T-helper 1 cell (primary cell): Measurements from ENCODE around the gene HERC4.
A peak's percentile ranks its signal among the peaks of the same experiment; 100 is the strongest.
"Not testable (repeated sequence)": the region's sequence is repeated elsewhere in the genome, so short reads cannot be mapped to it uniquely, and the experiment has no call there.

Source experiments
- DNase-seq, 5 donors: peaks; one replicate each; pipeline ENCODE4 v3.0.0-alpha.2; 2012 to 2020

The HERC4 gene

DNA sequence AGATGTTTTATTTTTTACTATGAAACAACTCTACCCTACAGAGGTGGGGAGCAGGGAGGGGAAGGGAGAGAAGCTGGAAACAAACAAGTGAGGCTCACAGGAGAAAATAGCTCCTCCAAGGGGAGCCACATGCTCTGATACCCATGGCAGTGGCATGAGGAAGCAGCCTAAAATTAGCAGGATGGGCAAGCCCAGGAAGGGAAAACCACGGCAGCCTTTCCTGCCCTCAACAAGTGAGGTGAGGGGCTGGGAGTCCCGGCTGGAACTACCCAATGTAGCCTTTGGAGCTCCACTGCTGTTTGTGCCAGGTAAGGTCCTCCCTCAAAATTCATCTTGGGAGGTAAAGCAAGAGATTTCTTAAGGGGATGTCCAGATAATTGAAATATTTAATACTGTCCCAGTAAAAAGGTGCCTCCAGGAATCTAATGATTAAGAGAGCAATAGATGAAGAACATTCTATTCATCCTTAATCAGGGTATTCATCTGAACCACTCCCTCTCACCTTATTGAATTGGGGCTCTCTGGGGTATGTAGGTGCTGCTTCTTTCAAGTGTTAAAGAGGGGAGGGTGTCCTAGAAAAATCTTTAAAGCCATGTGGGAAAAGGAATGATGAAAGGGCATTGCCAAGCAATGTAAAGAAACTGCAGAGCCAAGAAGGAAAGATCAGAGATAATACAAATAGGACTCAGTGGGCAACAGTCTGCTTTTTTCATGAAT, 12.8 kb upstream of the HERC4 start:
- DNase-seq: no peak

DNA sequence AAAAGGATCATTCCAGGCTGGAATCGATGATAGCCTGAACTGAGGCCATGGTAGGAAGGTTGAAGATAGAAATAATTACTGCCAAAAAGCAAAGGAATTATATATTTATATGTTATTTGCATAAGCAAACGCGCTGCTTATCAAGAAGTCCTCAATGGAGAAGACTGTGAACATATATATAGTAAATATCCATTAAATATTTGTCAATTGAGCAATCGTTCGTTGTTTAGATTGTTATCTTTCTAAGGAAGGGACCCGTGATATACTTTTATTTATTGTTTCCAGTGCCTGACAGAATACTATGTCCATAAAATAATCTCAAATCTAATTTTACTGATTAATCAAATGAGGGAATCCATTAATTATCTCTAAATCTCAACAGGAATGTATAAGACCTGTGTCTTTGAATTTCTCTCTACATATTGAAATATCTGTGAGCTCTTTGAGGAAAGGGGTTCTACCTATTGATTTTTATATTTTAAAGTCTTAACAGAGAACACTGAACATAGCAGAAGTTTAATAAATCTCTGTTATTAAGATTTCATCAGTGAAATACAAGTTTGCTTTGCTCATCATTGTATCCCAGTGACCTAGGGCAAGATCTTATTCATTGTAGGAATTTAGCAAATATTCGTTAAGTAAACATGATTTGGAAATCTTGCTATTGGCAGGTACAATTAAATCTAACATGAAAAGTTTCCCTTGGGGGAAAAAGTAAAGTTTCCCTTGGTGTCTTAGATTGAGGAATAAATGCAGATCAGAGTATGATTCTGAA, 12.0 kb upstream of the HERC4 start:
- DNase-seq: no peak

DNA sequence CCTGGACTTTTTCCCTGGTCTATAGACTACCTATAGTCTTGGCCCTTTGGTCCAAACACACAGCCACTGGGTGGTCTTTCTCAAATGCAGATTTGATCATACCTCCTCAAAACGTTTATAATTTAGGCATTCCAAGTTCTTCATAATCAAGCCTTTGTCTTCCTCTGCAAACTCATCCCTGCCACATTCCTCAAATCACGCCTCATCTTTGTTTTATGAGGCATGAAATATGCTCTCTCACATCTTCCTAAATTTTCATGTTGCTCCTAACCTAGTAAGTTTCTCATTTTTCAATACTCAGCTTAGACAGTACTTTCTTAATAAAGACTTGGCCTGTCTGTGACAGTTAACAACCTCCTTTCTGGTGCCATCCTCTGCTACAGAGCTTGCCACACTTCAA, 10.9 kb upstream of the HERC4 start:
- no peak for DNase-seq

DNA sequence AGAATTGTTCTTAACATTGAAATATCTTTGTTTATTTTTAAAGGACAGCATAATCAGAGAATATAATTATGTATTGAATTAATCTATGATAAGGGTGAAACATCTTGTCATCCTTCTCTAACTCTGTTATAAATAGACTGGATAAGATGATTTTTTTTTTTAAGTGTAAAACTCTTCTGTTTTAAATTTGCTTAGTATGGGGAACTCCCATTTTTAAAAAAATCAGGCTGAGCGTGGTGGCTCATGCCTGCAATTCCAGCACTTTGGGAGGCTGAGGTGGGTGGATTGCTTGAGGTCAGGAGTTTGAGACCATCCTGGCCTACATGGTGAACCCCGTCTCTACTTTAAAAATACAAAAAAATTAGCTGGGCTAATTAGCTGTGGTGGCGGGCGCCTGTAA, 9.4 kb upstream of the HERC4 start:
- DNase-seq: no peak

DNA sequence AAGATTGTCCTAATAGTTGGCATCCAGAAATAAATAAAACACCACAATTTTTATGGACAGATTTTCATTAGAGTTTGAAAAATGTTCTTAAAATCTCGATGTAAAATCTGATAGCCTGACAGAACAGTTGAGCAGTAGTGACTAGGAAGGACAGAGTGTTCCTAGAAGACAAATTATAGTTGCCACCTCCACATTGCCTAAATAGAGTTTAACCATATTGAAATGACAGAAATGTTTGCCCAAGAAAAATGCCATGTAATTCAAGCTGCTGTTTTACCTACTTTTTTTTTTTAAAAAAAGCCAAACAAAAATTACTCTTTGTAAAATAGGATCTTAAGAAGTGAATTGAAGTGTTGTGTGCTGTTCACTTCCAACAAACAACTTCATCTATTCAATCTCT, 8.9 kb upstream of the HERC4 start:
- no peak for DNase-seq

DNA sequence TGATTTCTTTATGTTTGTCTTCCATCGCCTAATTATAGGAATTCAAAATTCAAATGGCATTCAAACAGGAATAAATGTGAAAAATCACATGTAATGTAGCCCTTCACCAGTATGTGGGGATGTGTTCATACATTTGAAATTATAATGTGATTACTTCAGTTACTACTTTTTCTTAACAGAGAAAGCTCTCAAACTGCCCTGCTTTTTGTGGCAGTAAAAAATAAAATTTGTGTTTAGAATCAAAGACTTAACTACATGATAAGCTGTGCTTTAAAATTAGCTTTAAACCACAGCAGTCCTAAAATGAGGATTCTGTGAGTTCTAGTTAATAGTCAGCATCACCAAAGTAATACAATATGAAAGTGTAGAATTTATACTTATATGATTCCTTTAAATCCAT, 7.8 kb upstream of the HERC4 start:
- no peak for DNase-seq

DNA sequence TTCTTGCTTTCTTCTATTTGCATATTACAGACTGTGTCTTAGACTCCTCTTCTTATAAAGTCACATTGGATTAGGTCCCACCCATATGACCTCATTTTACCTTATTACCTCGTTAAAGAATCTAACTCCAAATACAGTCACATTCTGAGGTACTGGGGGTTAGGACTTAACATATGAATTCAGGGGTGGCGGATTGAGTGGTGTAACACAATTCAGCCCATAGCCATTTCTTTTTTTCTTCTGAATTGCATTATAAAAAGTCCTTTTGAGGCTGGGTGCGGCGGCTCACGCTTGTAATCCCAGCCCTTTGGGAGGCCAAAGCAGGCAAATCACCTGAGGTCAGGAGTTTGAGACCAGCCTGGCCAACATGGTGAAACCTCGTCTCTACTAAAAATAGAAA, 6.8 kb upstream of the HERC4 start:
- no peak for DNase-seq

DNA sequence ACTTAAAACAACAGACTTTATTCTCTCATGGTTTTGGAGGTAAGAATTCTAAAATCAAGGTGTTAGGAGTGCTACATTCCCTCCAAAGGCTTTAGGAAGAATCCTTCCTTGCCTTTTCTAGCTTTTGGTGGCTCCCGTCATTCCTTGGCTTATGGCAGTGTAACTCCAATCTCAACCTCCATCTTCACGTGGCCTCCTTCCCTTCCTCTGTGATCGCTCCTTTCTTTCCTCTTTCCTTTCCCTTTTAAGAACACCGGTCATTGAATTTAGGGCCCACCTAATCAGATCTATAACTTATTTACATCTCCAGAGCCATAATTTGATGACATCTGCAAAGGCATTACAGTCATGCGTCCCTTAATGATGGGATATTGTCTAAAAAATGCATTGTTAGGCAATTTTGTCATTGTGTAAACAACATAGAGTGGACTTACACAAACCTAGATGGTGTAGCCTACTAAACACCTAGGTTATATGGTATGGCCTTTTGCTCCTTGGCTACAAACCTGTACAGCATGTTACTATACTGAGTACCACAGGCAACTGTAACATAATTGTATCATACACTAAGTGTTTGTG, 5.9 kb upstream of the HERC4 start:
- no peak for DNase-seq

DNA sequence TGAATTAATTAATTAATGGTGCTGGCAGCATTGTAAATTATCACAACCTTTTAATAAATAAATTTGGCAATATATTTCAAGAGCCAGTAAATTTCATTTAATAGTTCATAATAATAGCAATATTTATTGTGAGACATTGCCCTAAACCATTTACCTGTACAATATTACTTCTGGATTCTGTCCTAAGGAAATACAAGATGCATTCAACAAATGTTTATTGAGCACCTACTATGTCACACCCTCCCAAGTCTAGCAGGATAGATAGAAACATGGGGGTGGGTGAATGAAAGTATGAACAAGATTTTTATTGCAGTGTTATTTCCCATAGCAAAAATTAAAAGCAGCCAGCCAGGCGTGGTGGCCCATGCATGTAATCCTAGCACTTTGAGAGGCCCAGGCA, 4.4 kb upstream of the HERC4 start:
- no peak for DNase-seq

DNA sequence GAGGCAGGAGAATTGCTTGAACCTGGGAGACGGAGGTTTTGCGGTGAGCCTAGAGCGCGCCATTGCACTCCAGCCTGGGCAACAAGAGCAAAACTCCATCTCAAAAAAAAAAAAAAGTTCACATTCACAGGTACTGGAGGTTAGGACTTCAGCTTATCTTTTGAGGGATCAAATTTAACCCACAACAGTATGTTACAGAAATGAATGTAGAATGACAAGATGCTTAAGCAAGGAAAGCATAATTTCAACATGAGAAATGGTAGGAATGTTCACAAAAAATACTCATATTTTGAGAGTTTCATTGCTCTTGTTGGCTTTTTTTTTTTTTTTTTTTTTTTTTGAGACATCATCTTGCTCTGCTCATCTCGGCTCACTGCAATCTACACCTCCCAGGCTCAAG, 1.9 kb upstream of the HERC4 start:
- DNase-seq: no peak

DNA sequence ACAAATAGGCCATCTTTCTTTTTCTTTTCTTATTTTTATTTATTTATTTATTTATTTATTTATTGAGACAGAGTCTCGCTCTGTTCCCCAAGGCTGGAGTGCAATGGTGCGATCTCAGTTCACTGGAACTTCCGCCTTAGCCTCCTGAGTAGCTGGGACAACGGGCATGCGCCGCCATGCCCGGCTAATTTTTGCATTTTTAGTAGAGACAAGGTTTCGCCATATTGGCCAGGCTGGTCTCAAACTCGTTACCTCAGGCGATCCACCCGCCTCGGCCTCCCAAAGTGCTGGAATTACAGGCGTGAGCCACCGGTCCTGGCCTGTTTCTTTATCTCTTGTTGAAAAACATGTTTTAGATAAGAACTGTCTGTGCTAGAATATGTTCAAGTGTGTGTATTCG, 998 bp upstream of the HERC4 start:
- not testable (repeated sequence) for DNase-seq

DNA sequence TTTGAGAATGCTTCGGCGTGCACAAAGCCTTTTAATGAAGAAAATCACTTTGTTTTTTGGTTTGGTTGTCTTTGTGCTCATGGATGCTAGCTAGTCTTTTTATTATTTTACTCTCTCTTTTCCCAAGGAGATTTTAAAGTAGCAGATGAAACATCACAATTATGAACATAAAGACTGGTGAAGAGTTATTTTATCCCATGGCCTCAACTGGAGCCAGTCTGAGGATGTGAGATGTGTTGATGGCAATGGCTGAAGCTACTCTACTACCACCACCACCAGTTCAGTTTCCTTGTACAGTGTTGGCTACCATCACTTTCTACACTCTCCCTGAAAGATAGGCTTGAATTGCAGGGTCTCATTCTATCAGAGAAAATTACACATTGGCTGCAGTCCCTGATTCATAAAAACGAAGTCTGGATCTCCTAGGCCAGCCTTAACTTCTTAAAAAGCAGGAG, 494 bp upstream of the HERC4 start:
- DNase-seq: no peak

DNA sequence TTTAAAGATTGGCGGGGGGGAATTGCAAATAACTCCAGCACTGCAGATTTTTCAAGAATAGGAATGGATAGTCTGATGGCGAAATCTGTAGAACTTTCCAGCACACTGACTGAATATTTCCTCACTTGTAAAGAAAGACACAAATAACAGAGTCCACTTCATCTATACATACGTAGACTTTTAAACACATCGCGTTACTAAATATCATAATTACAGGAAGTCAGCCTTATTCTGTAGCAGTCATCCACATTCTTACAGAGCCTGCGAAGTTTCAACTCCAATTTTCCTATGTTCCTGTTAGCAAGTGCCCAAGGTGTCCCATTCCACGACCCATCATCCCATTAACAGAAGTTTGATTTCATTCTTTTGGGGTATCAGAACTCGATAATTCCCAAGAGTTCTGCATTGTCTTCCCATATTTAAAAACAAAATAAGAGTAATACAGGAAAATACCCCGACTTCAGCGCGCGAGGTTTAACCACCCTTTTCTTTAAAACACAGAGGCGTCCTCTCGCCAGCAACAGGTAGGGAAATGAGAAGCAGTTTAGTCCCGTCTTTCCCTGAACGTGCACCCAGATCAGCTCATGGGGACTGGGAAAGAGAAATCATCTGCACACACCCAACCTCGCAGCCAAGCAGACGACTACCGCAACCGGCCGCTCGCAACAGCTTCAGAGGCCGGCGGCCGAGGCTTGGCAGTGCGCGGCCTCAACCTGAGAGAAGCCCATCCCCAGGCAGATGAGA, 880 bp downstream of the HERC4 start:
- DNase-seq: peak in 1 of 5 donors; percentile 13

DNA sequence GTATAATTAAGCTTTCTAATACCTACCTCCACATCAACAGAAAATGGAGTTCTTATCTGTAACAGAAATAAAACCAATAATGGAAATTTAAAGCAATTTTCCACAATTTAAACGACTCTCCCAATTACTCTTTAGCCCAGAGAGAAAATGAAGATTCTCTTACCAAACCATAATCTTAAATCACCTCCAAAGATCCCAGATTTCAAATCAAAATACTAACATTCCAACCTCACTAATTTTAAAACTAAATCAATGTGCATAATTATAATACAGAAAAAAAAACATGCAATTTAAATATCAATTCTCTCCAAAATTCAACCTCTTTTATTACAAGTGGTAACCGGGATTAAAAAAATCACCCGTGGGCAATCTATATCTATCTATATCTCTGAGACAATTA, 1.5 kb downstream of the HERC4 start:
- no peak for DNase-seq

DNA sequence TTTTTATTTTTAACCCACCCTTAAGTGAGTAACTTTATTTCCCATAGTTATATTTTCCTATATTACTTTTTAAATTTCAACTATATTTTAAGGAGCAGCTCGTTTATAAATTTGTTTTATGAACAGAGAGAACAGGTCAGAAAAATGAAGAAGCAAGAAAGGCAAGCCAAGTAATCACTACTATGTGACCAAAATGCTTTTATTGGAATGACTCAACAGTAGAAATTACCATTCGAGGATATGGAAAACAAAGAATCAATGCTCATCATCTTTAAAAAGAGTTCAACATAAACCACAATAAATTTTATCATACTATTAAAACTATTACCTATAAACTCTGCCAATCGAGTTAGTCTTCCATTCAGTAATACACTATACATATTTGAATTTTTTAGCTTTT, 7.6 kb downstream of the HERC4 start:
- DNase-seq: no peak

DNA sequence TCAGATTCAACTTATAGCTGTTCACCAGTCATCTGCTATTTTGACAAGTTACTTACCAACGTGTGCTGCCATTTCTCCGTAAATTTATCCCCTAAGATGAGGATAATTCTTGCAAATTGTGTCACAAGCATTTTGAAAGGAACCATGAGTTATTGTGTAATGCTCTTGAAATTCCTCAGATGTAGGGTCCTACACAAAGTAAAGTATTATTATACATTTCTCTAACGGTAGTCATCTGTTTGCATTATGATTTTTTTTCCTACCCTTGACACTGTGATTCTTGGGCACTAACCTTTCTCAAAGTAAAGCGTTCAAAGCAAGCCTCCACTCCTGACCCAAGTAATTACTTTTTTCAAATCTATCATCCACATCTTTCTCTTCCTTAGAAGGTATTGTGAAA, 8.1 kb downstream of the HERC4 start:
- DNase-seq: no peak

DNA sequence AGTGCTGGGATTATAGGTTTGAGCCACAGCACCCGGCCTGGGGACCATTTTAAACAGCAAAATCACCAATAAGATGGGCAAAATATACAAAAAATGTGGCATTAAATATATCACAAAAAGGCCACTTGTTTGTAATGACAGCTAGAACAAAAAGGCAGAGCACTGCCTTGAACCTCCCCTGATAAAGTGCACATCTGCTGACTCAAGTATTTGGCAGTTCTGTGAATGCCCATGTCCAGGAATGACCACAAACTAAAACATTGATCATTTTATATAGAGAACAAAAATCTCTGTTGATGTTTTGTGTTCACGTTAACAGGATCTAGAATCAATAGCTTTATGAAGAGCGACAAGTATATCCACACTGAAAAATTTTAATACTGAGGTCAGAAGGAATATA, 21.5 kb downstream of the HERC4 start:
- no peak for DNase-seq

DNA sequence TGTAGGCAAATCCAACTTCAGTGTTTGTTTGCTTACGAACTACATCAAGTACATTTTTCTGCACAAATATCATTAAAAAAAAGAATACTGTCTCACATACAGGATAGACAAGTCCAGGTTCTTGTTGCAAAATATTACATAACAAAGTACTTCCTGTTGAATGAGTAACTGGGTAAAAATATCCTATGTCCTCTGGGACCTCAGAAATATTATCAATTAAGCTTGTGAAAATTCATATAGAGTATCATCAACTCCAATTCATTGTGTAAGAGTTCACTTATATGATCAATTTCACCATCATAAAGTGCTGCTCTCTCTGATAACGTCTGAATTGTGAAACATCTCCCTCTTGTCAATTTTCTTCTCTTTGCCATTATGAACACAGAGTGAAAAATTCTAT, 22.6 kb downstream of the HERC4 start:
- no peak for DNase-seq

DNA sequence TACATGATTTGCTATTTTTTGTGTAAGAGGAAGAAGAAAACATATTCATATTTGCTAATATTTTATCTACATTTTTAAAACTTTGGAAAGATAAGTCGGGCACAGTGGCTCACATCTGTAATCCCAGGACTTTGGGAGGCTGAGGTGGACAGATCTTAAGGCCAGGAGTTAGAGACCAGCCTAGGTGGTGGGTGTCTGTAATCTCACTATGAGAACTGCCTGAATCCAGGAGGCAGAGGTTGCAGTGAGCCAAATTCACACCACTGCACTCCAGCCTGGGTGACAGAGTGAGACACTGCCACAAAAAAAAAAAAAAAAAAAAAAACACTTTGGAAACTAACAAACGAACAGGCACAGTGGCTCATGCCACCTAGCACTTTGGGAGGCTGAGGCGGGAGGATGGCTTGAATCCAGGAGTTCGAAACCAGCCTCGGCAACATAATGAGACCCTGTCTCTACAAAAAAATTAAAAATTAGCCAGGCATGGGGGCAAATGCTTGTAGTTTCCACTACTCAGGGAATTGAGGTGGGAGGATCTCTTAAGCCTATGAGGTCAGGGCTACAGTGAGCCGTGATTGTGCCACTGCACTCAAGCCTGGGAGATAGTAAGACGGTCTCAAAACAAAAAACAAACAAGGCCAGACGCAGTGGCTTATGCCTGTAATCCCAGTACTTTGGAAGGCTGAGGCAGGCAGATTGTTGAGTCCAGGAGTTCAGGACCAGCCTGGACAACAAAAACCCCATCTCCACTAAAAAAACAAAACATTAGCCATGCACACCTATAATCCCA, 25.6 kb downstream of the HERC4 start:
- no peak for DNase-seq

DNA sequence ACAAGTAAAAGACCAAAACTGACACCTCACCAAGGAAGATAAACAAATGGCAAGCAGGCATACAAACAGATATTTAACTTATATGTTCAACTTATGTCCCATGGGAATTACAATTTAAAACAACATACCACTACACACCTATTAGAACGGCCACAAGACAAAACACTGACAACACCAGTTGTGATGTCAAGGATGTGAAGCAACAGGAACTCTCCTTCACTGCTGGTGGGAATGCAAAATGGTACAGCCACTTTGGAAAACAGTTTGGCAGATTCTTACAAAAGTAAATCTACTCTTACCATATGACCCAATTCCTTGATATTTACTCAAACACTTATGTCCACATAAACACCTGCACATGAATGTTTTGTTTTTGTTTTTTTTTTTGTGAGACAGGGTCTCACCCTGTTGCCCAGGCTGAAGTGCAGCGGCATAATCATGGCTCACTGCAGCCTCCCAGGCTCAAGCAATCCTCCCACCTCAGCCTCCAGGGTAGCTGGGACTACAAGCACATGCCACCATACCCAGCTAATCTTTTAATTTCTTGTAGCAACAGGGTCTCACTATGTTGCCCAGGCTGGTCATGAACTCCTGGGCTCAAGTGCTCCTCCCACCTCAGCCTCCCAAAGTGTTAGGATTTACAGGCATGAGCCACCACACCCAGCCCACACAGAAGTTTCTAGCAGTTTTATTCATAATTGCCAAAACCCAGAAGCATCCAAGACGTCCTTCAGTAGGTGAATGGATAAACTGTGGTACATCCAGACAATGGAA, 27.3 kb downstream of the HERC4 start:
- no peak for DNase-seq

DNA sequence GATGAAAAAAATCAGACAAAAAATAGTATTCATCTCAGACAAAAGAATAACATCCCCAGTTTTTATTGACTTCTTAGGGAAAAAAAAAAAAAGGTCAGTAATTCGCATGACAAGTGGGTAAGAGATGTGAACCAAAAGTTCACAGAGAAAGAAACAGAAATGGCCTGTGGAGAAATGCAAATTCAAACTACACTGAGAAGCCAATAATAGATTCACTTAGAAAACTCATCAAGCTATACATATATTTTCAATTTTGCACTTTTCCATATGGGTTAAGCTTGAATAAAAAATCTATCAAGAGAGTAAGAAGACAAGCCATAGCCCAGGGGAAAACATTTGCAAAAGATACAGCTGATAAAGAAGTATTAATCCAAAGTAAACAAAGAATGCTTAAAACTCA, 28.0 kb downstream of the HERC4 start:
- DNase-seq: no peak

DNA sequence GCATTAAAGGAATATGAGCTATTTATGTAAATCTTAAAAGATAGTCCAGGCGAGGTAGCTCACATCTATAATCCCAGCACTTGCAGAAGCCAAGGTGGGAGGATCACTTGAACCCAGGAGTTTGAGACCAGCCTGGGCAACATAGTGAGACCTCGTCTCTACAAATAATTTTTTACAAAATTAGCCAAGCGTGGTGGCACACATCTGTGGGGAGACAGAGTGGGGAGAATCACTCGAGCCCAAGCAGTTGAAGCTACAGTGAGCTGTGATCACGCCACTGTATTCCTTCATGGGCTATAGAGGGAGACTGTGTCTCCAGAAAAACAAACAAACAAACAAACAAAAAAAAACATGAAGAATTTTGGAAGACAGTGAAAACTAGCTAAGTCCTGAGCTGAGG, 28.4 kb downstream of the HERC4 start:
- no peak for DNase-seq
